Lung (tissue), 12 donors: Measurements from ENCODE around the gene DOCK8. TPM values are rescaled to one million over a fixed set of nuclear protein-coding genes. Genes with fewer than 3 reads are reported as not detected.

Source experiments
- ATAC-seq: fragments of 200-7000 bp; cut with Tn5 transposase; one replicate; pipeline ENCODE4 v1.9.1; 2020; ENCODE audit warnings: moderate number of reproducible peaks; ENCODE audit not compliant: insufficient read depth, low FRiP score
- DNase-seq, 3 donors: peaks; one replicate each; pipeline ENCODE4 v3.0.0-alpha.2; 2013 to 2017
- H3K27ac ChIP-seq, 2 donors: one replicate each; pipeline ENCODE4 v1.5.1; 2013; ENCODE audit warnings: mild to moderate bottlenecking in 2 of 2, moderate library complexity in 2 of 2, control low read depth in 1 of 2, inconsistent platforms in 1 of 2, low read depth in 1 of 2, low read length in 1 of 2
- H3K27me3 ChIP-seq, 3 donors: one replicate each; pipeline ENCODE4 v1.5.1; 2013; ENCODE audit warnings: low read length in 2 of 3; ENCODE audit not compliant: control insufficient read depth in 3 of 3, insufficient read depth in 3 of 3
- H3K36me3 ChIP-seq, 4 donors: one replicate each; pipeline ENCODE4 v1.5.1; 2013; ENCODE audit warnings: low read length in 4 of 4, mild to moderate bottlenecking in 1 of 4, moderate library complexity in 1 of 4; ENCODE audit not compliant: control insufficient read depth in 4 of 4, insufficient read depth in 4 of 4
- H3K4me1 ChIP-seq, 5 donors: one replicate each; pipeline ENCODE4 v1.5.1; 2013; ENCODE audit warnings: low read length in 5 of 5, mild to moderate bottlenecking in 2 of 5, moderate library complexity in 1 of 5; ENCODE audit not compliant: control insufficient read depth in 5 of 5, insufficient read depth in 5 of 5
- H3K4me3 ChIP-seq: one replicate; pipeline ENCODE4 v1.5.1; 2013; ENCODE audit warnings: mild to moderate bottlenecking, control low read depth, moderate library complexity
- H3K9ac ChIP-seq, 2 donors: one replicate each; pipeline ENCODE4 v1.5.1; 2013; ENCODE audit warnings: low read length in 2 of 2, control low read depth in 1 of 2; ENCODE audit not compliant: insufficient read depth in 1 of 2
- H3K9me3 ChIP-seq, 4 donors: one replicate each; pipeline ENCODE4 v1.5.1; 2013; ENCODE audit warnings: low read length in 3 of 4, mild to moderate bottlenecking in 1 of 4, moderate library complexity in 1 of 4; ENCODE audit not compliant: control insufficient read depth in 4 of 4, insufficient read depth in 3 of 4
- WGBS, 2 donors: extraction: QIAGEN DNeasy Blood & Tissue Kit; methylation state at CpG; one replicate each; pipeline ENCODE4 v1.1.7; 2013; 5-methylcytosine and 5-hydroxymethylcytosine counted together
- polyA plus RNA-seq, 2 donors: library from polyadenylated mRNA; stranded (reverse); fragments of 200-250 nt; gene quantifications; one replicate each; pipeline ENCODE4 v1.2.1, GENCODE V29; 2013
- total RNA-seq, 2 donors: library from RNA; depleted of rRNA in 1 of 2; stranded (reverse); fragments of >200 nt in 1 of 2; gene quantifications; one replicate each; pipeline ENCODE4 v1.2.1, GENCODE V29; 2014 to 2021
- TF ChIP-seq, protein P1 (sequence below): IDR thresholded peaks from 2 replicates; pipeline ENCODE4 v1.5.1; 2012; ENCODE audit warnings: mild to moderate bottlenecking; ENCODE audit errors: control extremely low read depth, extremely low read depth
- donor health status: control.
- donor health status: control.
- donor health status: Bipolar disorder and iron deficiency.
- donor health status: healthy.
- donor health status: DM: yes; HTN: yes; CAD: no.

Gene DOCK8
- total and polyA plus RNA-seq, 4 donors = 9.6 to 75.1 (median 27.3) TPM

- H3K9me3 ChIP-seq = no peaks in the 10 kb centered on the region
- DNase-seq (no peak), ATAC-seq (no peak)
- peaks cover 0 to 1% (median 0%) of the 10 kb centered on the region in 5 donors for H3K4me1 ChIP-seq
- H3K27ac ChIP-seq = no peak overlapping the region
- no peaks in the 10 kb centered on the region for H3K36me3 ChIP-seq
- TF ChIP-seq, protein P1, sequence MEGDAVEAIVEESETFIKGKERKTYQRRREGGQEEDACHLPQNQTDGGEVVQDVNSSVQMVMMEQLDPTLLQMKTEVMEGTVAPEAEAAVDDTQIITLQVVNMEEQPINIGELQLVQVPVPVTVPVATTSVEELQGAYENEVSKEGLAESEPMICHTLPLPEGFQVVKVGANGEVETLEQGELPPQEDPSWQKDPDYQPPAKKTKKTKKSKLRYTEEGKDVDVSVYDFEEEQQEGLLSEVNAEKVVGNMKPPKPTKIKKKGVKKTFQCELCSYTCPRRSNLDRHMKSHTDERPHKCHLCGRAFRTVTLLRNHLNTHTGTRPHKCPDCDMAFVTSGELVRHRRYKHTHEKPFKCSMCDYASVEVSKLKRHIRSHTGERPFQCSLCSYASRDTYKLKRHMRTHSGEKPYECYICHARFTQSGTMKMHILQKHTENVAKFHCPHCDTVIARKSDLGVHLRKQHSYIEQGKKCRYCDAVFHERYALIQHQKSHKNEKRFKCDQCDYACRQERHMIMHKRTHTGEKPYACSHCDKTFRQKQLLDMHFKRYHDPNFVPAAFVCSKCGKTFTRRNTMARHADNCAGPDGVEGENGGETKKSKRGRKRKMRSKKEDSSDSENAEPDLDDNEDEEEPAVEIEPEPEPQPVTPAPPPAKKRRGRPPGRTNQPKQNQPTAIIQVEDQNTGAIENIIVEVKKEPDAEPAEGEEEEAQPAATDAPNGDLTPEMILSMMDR = no peak
- no peaks in the 10 kb centered on the region for H3K27me3 ChIP-seq
- no peak overlapping the region for H3K9ac ChIP-seq
- 78 to 86% methylated on average over 12 of the region's 12 CpGs for WGBS, 2 donors
- H3K4me3 ChIP-seq = no peak overlapping the region
Observed at GRCh38 chr9:286071-286740, 71.5 kb downstream of the DOCK8 start.

DNA sequence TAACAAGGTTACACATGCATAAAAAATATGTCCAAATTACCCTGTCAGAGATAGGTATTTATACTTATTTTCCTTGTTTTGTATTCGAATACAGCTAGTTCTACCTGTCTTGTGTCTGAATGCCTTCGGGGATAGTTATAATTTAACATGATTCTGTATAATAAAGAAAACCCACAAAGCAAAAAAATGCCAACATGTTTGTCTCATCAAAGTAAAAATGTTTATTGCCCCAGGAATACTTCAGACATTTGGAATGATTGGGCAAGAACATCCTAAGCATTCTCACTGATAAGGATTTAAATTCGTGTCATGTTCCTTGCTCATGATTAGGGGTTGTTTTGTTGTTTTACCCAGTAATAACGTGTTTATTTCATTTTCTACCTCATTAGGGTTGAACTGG is 74.5 kb downstream of the DOCK8 start:
- DNase-seq = no peak
- H3K9me3 ChIP-seq = no peaks in the 10 kb centered on the region
- WGBS, 2 donors = 67 to 72% methylated on average over 4 of the region's 4 CpGs

GRCh38 chr9:292915-293314 is 78.2 kb downstream of the DOCK8 start:
- ATAC-seq (no peak), DNase-seq (no peak)
- TF ChIP-seq, protein P1 = no peak
- Histone ChIP-seq H3K27ac (no peak overlapping the region), H3K9ac (no peak overlapping the region), H3K36me3 (no peaks in the 10 kb centered on the region), H3K9me3 (peaks cover 0 to 2% (median 0%) of the 10 kb centered on the region in 4 donors), H3K4me3 (no peak overlapping the region), H3K27me3 (no peaks in the 10 kb centered on the region), H3K4me1 (no peaks in the 10 kb centered on the region)
- 62 to 84% methylated on average over 1 of the region's 1 CpG for WGBS, 2 donors

More for the DNA sequence above, 74.5 kb downstream of the DOCK8 start:
- Histone ChIP-seq H3K4me1 (peaks cover 0 to 1% (median 0%) of the 10 kb centered on the region in 5 donors), H3K27ac (no peak overlapping the region), H3K9ac (no peak overlapping the region), H3K36me3 (no peaks in the 10 kb centered on the region), H3K4me3 (no peak overlapping the region), H3K27me3 (no peaks in the 10 kb centered on the region)
- TF ChIP-seq, protein P1 = no peak
- no peak for ATAC-seq

DNA sequence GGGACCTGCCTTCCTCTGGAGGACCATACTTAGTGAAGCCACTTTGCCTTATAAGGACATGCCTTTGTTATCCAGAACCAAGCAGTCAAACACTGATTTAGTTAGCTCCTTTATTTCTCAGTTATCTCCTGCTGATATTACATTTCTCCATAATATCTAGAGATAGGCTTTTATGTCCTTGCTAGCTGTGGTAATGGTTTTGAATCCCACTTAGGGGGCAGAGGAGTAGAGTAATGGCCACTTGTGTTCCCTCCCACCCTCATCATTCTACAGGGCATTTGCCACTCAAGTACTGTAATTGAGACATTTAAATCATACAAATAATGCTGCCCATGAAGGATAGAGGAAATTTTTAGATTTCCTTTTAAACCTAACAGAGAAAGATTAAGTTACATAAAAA is 80.9 kb downstream of the DOCK8 start:
- Histone ChIP-seq H3K4me1 (no peaks in the 10 kb centered on the region), H3K4me3 (no peak overlapping the region), H3K9ac (no peak overlapping the region), H3K27ac (no peak overlapping the region), H3K9me3 (peaks cover 0 to 2% (median 0%) of the 10 kb centered on the region in 4 donors), H3K27me3 (no peaks in the 10 kb centered on the region), H3K36me3 (no peaks in the 10 kb centered on the region)
- TF ChIP-seq, protein P1 = no peak
- ATAC-seq (no peak), DNase-seq (no peak)
